CD8-positive, alpha-beta memory T cell (primary cell): ENCODE data around the gene BORCS8. TPM values are rescaled to one million over a fixed set of nuclear protein-coding genes. Genes with fewer than 3 reads are reported as not detected.

Experiments
- CTCF ChIA-PET: fragments of 350-600 bp; sonication (Branson Sonifier 250); formaldehyde crosslinking; loops from one replicate; lab custom pipeline; 2021; ENCODE audit warnings: antibody characterized with exemption; lab: Charles Lee
- POLR2A ChIA-PET: fragments of 350-600 bp; sonication (Branson Sonifier 250); formaldehyde crosslinking; loops from one replicate; lab custom pipeline; 2021; ENCODE audit warnings: antibody characterized with exemption; lab: Charles Lee
- DNase-seq, 5 donors: peaks; one replicate each; pipeline versions ENCODE4 v3.0.0 to v3.0.0-alpha.2; 2020 to 2022; ENCODE audit warnings: mixed read lengths in 1 of 5
- H3K27ac ChIP-seq: one replicate; pipeline ENCODE4 v1.7.0; 2013; ENCODE audit warnings: low read depth, mild to moderate bottlenecking, low read length, moderate library complexity
- H3K27me3 ChIP-seq: 2 replicates; pipeline ENCODE4 v1.7.0; 2013; ENCODE audit warnings: low read length, mild to moderate bottlenecking; ENCODE audit not compliant: insufficient read depth, poor library complexity, severe bottlenecking
- H3K36me3 ChIP-seq: 2 replicates; pipeline ENCODE4 v1.7.0; 2013; ENCODE audit warnings: mild to moderate bottlenecking, low read length, moderate library complexity; ENCODE audit not compliant: insufficient read depth
- H3K4me1 ChIP-seq: 2 replicates; pipeline ENCODE4 v1.7.0; 2013; ENCODE audit warnings: mild to moderate bottlenecking, low read length, moderate library complexity; ENCODE audit not compliant: insufficient read depth
- H3K4me3 ChIP-seq: 2 replicates; pipeline ENCODE4 v1.7.0; 2013; ENCODE audit warnings: mild to moderate bottlenecking, low read length
- H3K9me3 ChIP-seq: 2 replicates; pipeline ENCODE4 v1.7.0; 2013; ENCODE audit warnings: mild to moderate bottlenecking, low read length
- H3K27ac Mint-ChIP-seq, 8 donors: one replicate each; pipeline ENCODE4 v1.8.0; 2020 to 2021; ENCODE audit warnings: mixed read lengths in 8 of 8, mild to moderate bottlenecking in 6 of 8, inconsistent platforms in 3 of 8, moderate library complexity in 3 of 8
- H3K27me3 Mint-ChIP-seq, 2 donors: one replicate each; pipeline ENCODE4 v1.8.0; 2020 to 2021; ENCODE audit warnings: mixed read lengths in 2 of 2, mild to moderate bottlenecking in 1 of 2, moderate library complexity in 1 of 2
- H3K36me3 Mint-ChIP-seq, 3 donors: one replicate each; pipeline ENCODE4 v1.8.0; 2020 to 2021; ENCODE audit warnings: mixed read lengths in 3 of 3, inconsistent platforms in 1 of 3, mild to moderate bottlenecking in 1 of 3
- H3K4me1 Mint-ChIP-seq, 3 donors: one replicate each; pipeline ENCODE4 v1.8.0; 2020 to 2021; ENCODE audit warnings: mixed read lengths in 3 of 3, inconsistent platforms in 1 of 3, mild to moderate bottlenecking in 1 of 3
- H3K4me3 Mint-ChIP-seq, 7 donors: one replicate each; pipeline ENCODE4 v1.8.0; 2020 to 2021; ENCODE audit warnings: mixed read lengths in 7 of 7, mild to moderate bottlenecking in 6 of 7, moderate library complexity in 4 of 7, inconsistent platforms in 2 of 7
- H3K9me3 Mint-ChIP-seq, 5 donors: one replicate each; pipeline ENCODE4 v1.8.0; 2020 to 2022; ENCODE audit warnings: mixed read lengths in 5 of 5, mild to moderate bottlenecking in 3 of 5, moderate library complexity in 2 of 5, inconsistent platforms in 1 of 5
- polyA plus RNA-seq: library from polyadenylated mRNA; unstranded; fragments of 300-500 nt; fragmentation: Illumina TruSeq; gene quantifications from one replicate; pipeline ENCODE4 v1.2.3, GENCODE V29; 2021
- total RNA-seq, 2 experiments: library from RNA; stranded (reverse); gene quantifications; one replicate each; pipeline ENCODE4 v1.2.3, GENCODE V29; 2021

BORCS8 gene
- total and polyA plus RNA-seq, 3 experiments from 2014 or later, result 18.7 to 40.1 (median 37.3) TPM

DNA sequence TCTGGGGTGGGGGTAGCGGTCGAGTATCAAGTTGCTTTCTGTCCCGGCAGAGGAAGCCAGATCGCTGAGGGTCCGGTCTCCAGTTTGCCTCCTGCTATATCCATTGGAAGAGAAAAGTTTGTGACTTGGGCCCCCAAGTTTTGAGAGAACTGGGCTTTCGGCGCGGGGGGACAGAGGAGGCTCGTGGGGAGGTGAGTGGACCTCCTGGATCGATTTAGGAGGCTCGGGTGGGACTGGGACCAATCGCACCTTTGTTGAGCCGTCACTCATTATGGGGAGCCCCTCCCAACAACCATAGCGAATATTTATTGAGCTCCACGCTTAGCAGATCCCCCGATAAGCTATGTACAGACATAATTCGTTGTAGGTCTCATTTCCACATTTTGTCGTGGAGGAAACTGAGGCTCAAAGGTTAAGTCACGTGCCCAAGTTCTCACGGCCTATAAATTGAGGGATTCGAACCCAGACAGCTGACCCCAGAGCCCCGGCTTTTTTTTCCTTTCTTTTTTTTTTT lies 1.0 kb upstream of the BORCS8 start:
- no peaks in the 10 kb centered on the region for H3K9me3 ChIP-seq
- Mint-ChIP-seq H3K4me1 (peaks cover 42 to 68% (median 44%) of the 10 kb centered on the region in 3 donors), H3K27me3 (peaks cover 0 to 3% of the 10 kb centered on the region in 2 donors), H3K27ac (peak overlapping the region; percentile 99 to 100 (median 99)), H3K36me3 (peaks cover 0 to 41% (median 0%) of the 10 kb centered on the region in 3 donors), H3K9me3 (no peaks in the 10 kb centered on the region), H3K4me3 (peak overlapping the region; percentile 92 to 99 (median 98))
- H3K4me1 ChIP-seq, result peaks cover 25% of the 10 kb centered on the region
- CTCF ChIA-PET, result interaction anchor here (1.2 to 4.0 kb wide), 4 partner anchors 9 to 32 kb away, joined by 3 to 17 read pairs (median 6); partner anchors contain the start of gene NR2C2AP
- POLR2A ChIA-PET, result interaction anchor here (0.7 to 2.7 kb wide), 4 partner anchors 9 to 1583 kb away, joined by 3 to 36 read pairs (median 3); partner anchors contain the start of genes NR2C2AP and ZNF66
- peaks cover 7% of the 10 kb centered on the region for H3K36me3 ChIP-seq
- no peaks in the 10 kb centered on the region for H3K27me3 ChIP-seq
- peak overlapping the region; percentile 100 for H3K4me3 ChIP-seq
- H3K27ac ChIP-seq, result peak overlapping the region; percentile 100
- DNase-seq, result no peak

DNA sequence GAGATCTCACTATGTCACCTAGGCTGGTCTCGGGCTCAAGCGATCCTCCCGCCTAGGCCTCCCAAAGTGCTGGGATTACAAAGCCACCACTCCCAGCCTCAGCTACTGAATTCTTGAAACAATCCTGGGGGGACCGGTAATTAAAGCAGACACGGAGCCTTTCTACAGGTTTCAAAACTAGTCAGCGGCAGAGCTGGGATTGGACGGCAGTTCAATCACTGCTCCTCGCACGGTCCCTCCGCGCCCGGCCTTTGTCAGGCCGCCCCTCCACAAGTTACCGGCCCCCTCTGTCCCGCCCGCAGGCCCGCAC lies 229 bp downstream of the BORCS8 start:
- no peak for DNase-seq
- peaks cover 25% of the 10 kb centered on the region for H3K4me1 ChIP-seq
- H3K27me3 Mint-ChIP-seq, result peaks cover 0 to 4% of the 10 kb centered on the region in 2 donors
- peaks cover 46 to 69% (median 47%) of the 10 kb centered on the region in 3 donors for H3K4me1 Mint-ChIP-seq
- POLR2A ChIA-PET, result interaction anchor here (2.7 kb wide), 1 partner anchor 11 kb away, joined by 36 read pairs; the partner anchor contains the start of gene NR2C2AP
- H3K27me3 ChIP-seq, result no peaks in the 10 kb centered on the region
- peak overlapping the region; percentile 100 for H3K27ac ChIP-seq
- peaks cover 0 to 34% (median 0%) of the 10 kb centered on the region in 3 donors for H3K36me3 Mint-ChIP-seq
- no peaks in the 10 kb centered on the region for H3K9me3 Mint-ChIP-seq
- CTCF ChIA-PET, result interaction anchor here (1.1 to 4.0 kb wide), 4 partner anchors 10 to 33 kb away, joined by 4 to 17 read pairs (median 4); no protein-coding TSS in a partner anchor
- peaks cover under 1% of the 10 kb centered on the region for H3K36me3 ChIP-seq
- H3K9me3 ChIP-seq, result no peaks in the 10 kb centered on the region
- peak overlapping the region; percentile 99 to 100 (median 99) for H3K27ac Mint-ChIP-seq
- H3K4me3 Mint-ChIP-seq, result peak overlapping the region; percentile 92 to 99 (median 98)
- peak overlapping the region; percentile 100 for H3K4me3 ChIP-seq

DNA sequence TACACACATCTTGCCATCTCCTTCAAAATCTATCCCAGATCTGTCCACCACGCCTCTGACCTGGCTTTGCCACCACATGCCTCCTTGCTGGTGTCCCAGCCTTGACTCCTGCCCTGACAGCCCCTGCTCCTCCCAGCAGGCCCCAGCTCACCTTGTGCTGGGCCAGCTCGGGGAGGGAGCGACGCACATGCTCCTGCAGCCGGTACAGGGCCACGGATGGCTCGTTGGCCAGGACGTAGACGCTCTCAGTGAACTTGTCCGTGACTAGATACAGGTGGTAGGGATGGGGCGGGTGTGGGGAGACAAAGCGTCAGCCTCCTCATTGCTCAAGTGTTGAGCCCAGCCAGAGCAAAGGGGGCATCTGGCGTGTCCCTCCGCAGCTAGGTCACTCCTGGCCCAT lies 5.2 kb downstream of the BORCS8 start:
- Mint-ChIP-seq H3K4me3 (peak overlapping the region in 1 of 7 donors; percentile 62), H3K9me3 (no peaks in the 10 kb centered on the region), H3K27me3 (peaks cover 0 to 2% of the 10 kb centered on the region in 2 donors), H3K4me1 (peaks cover 27 to 42% (median 33%) of the 10 kb centered on the region in 3 donors), H3K27ac (no peak overlapping the region), H3K36me3 (peaks cover 0 to 44% (median 4%) of the 10 kb centered on the region in 3 donors)
- H3K36me3 ChIP-seq, result no peaks in the 10 kb centered on the region
- H3K27me3 ChIP-seq, result no peaks in the 10 kb centered on the region
- CTCF ChIA-PET, result interaction anchor here (1.7 to 2.0 kb wide), 2 partner anchors 12 to 38 kb away, joined by 3 to 5 read pairs; no protein-coding TSS in a partner anchor
- POLR2A ChIA-PET, result no interaction called here
- no peak overlapping the region for H3K4me3 ChIP-seq
- H3K4me1 ChIP-seq, result peaks cover 16% of the 10 kb centered on the region
- no peaks in the 10 kb centered on the region for H3K9me3 ChIP-seq
- no peak for DNase-seq
- no peak overlapping the region for H3K27ac ChIP-seq

DNA sequence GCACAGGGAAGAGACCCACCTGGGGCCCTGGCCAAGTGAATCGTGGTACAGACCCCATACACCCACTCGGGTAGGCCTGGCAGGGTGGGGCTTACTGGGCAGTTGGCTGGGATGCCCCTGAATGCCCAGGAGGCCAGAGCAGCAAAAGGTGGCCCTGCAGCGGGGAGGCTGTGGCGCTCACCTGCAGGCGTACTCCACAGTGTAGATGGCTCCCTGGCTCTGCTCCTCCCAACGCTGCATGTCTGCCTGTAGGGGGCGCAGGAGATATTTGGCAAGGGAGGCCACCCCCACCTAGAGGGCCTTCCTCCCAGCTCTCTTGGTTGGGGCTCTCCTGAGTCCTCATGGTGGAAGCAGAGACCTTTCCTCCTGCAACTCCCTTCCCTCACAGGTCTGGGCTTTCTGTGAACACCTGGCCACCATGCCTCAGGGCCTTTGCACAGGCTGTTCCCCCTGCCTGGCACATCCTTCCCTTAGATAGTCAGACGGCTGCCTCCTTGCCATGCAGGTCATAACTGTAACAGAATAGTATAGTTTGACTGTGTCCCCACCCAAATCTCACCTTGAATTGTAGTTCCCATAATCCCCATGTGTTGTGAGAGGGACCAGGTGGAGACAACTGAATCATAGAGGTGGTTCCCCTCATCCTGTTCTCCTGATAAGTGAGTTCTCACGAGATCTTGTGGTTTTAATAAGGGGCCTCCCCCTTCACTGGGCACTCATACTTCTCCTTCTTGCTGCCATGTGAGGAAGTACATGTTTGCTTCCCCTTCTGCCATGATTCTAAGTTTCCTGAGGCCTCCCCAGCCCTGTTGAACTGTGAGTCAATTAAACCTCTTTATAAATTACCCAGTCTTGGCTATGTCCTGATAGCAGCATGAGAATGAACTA lies 5.9 kb downstream of the BORCS8 start:
- peak; percentile 50 to 72 (median 58) for DNase-seq
- CTCF ChIA-PET, result interaction anchor here (1.1 to 2.0 kb wide), 3 partner anchors 20 to 46 kb away, joined by 3 to 5 read pairs (median 3); no protein-coding TSS in a partner anchor
- Mint-ChIP-seq H3K27me3 (peaks cover 0 to 2% of the 10 kb centered on the region in 2 donors), H3K4me3 (peak overlapping the region in 1 of 7 donors; percentile 62), H3K36me3 (peaks cover 0 to 47% (median 4%) of the 10 kb centered on the region in 3 donors), H3K9me3 (no peaks in the 10 kb centered on the region), H3K4me1 (peaks cover 26 to 35% (median 29%) of the 10 kb centered on the region in 3 donors), H3K27ac (peak overlapping the region in 5 of 8 donors; percentile 17 to 68 (median 64))
- no peaks in the 10 kb centered on the region for H3K9me3 ChIP-seq
- H3K4me3 ChIP-seq, result no peak overlapping the region
- H3K27ac ChIP-seq, result no peak overlapping the region
- H3K36me3 ChIP-seq, result no peaks in the 10 kb centered on the region
- POLR2A ChIA-PET, result no interaction called here
- H3K27me3 ChIP-seq, result no peaks in the 10 kb centered on the region
- H3K4me1 ChIP-seq, result peaks cover 14% of the 10 kb centered on the region

DNA sequence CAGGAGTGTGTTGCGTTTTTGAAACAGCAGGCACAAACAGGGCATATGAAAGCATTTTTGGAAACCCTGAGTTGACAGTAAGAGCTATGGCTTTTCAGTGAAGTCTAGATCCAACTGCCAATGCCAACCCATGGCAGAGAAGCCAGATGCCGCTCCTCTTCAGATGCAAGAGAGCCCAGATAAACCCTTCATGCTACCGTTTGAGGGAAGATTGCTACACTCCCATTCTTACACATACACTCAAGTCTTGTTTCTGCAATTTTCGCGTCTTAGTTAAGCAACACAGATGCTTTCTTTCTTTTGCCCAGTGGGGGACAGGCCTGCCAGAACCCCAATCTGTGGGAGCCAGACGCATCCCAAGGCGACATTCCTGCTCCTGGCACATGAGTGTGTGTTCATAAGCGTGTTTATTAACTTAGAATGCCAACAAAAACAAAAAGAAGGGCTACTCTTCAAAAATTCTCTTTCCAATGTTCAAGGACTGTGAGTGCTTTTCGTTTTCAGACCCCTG lies 10.4 kb downstream of the BORCS8 start:
- Mint-ChIP-seq H3K4me1 (peaks cover 6 to 8% (median 7%) of the 10 kb centered on the region in 3 donors), H3K36me3 (peaks cover 0 to 68% (median 6%) of the 10 kb centered on the region in 3 donors), H3K9me3 (no peaks in the 10 kb centered on the region), H3K27me3 (no peaks in the 10 kb centered on the region), H3K4me3 (no peak overlapping the region), H3K27ac (peak overlapping the region in 1 of 8 donors; percentile 36)
- ChIA-PET POLR2A (no interaction called here), CTCF (no interaction called here)
- Histone ChIP-seq H3K4me1 (no peaks in the 10 kb centered on the region), H3K27me3 (no peaks in the 10 kb centered on the region), H3K9me3 (no peaks in the 10 kb centered on the region), H3K27ac (no peak overlapping the region), H3K36me3 (peaks cover 4% of the 10 kb centered on the region), H3K4me3 (no peak overlapping the region)
- no peak for DNase-seq

DNA sequence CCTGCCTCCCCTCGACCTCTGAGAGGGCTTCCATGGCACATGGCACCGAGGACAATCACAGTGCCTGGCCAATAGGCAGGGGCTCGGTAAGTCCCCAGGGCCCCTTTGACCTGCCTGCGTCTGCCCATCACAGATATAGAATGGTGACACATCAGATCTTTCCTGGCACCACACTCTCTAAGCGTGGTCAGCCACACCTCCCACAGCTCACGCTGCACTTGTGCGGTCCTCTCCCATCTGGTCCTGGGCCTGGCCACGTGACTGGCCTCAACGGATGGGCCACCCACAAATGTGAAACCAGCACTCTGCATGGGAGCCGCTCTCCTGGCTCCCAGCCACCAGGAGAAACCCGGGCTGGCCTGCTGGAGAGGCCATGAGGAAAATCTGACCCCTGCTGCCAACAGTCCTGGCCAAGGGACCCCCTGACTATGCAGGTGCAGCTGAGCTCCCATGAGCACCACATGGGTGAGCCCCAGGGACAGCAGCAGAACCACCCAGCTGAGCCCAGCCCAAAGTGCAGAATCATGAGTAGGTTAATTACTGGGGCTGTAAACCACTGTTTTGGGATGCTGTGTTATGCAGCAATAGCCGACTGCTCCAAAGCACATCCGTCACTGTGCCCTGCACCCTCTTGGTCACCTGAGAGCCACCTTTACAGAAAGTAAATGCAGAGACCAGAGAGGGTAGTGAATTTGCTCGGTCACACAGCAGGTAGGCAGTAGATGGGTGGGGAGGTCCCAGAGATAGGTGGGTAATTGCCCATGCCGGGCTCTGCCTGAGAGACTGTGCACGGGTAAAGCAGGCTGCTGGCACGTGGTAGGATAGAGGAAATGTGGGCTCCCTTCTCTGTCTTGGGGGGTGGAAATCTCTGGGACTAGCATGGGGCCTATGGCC lies 12.2 kb downstream of the BORCS8 start:
- Mint-ChIP-seq H3K27me3 (no peaks in the 10 kb centered on the region), H3K27ac (no peak overlapping the region), H3K4me3 (no peak overlapping the region), H3K9me3 (no peaks in the 10 kb centered on the region), H3K36me3 (peaks cover 0 to 63% (median 6%) of the 10 kb centered on the region in 3 donors), H3K4me1 (peaks cover 0 to 3% (median 2%) of the 10 kb centered on the region in 3 donors)
- POLR2A ChIA-PET, result no interaction called here
- Histone ChIP-seq H3K27ac (no peak overlapping the region), H3K27me3 (no peaks in the 10 kb centered on the region), H3K9me3 (no peaks in the 10 kb centered on the region), H3K4me1 (no peaks in the 10 kb centered on the region), H3K4me3 (no peak overlapping the region), H3K36me3 (peaks cover 4% of the 10 kb centered on the region)
- DNase-seq, result no peak
- CTCF ChIA-PET, result interaction anchor here (1.8 kb wide), 1 partner anchor 46 kb away, joined by 5 read pairs; no protein-coding TSS in a partner anchor

DNA sequence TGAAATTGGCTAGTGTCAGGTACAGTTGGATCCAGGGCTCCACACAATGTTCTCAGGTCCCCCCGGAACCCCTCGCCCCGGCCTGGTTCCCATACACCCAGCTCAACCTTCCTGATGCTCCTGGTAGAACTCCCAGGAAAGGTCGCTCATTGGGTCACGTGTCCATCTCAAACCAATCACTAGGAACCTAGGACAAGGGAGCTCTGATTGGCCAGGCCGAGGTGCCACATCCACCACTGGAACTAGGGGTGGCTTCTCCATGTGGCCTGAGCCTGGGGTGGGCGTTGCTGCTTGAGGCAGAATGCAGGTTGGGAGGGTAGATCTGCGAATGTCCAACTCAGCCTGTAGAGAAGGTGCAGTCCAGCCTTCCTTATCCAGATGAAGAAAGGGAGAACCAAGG lies 15.0 kb downstream of the BORCS8 start:
- no peak overlapping the region for H3K27ac Mint-ChIP-seq
- H3K36me3 Mint-ChIP-seq, result peaks cover 0 to 50% (median 3%) of the 10 kb centered on the region in 3 donors
- no peaks in the 10 kb centered on the region for H3K9me3 ChIP-seq
- no peaks in the 10 kb centered on the region for H3K27me3 ChIP-seq
- no peak overlapping the region for H3K4me3 ChIP-seq
- no peak overlapping the region for H3K27ac ChIP-seq
- H3K4me1 Mint-ChIP-seq, result peaks cover 0 to 3% (median 2%) of the 10 kb centered on the region in 3 donors
- H3K4me1 ChIP-seq, result no peaks in the 10 kb centered on the region
- no peaks in the 10 kb centered on the region for H3K9me3 Mint-ChIP-seq
- H3K4me3 Mint-ChIP-seq, result no peak overlapping the region
- peaks cover 4% of the 10 kb centered on the region for H3K36me3 ChIP-seq
- ChIA-PET CTCF (interaction anchor here (1.7 to 1.9 kb wide), 3 partner anchors 14 to 126 kb away, joined by 4 to 5 read pairs (median 4); partner anchors contain the start of genes BORCS8 and RFXANK), POLR2A (interaction anchor here (0.7 kb wide), 1 partner anchor 32 kb away, joined by 3 read pairs; no protein-coding TSS in a partner anchor)
- DNase-seq, result no peak
- H3K27me3 Mint-ChIP-seq, result no peaks in the 10 kb centered on the region
